AG04449 (cell line): ENCODE measurements around the gene YPEL1.

Source experiments
- CTCF ChIA-PET: fragments of 350-600 bp; formaldehyde crosslinking; extraction: SDS; loops from one replicate; lab custom pipeline; 2021; ENCODE audit warnings: antibody characterized with exemption; lab: Yijun Ruan, JAX
- POLR2A ChIA-PET: fragments of 400-600, 350-600 bp; formaldehyde crosslinking; extraction: SDS; loops from one replicate; lab custom pipeline; 2020; ENCODE audit warnings: antibody characterized with exemption, inconsistent platforms; lab: Yijun Ruan, JAX
- DNase-seq: peaks from one replicate; pipeline ENCODE4 v3.0.0-alpha.2; 2010; ENCODE audit warnings: low read depth, low spot score
- H3K4me3 ChIP-seq: 2 replicates; pipeline ENCODE4 v1.5.1; 2011; ENCODE audit warnings: low read depth, mild to moderate bottlenecking, control low read depth, low read length
- CTCF ChIP-seq: IDR thresholded peaks from one replicate; pipeline ENCODE4 v1.5.1; 2011; ENCODE audit warnings: mild to moderate bottlenecking, moderate library complexity, low read length, control low read depth, inconsistent platforms; ENCODE audit not compliant: insufficient read depth; ENCODE audit errors: missing control alignments

The YPEL1 gene

GRCh38 chr22:21739828-21740377, 4.3 kb upstream of the YPEL1 start:
- POLR2A ChIA-PET = no interaction called here
- no peak overlapping the region for H3K4me3 ChIP-seq
- DNase-seq = no peak
- CTCF ChIA-PET = interaction anchor here (1.3 kb wide), 1 partner anchor 198 kb away, joined by 3 read pairs; no protein-coding TSS in a partner anchor
- no peak for TF ChIP-seq CTCF

GRCh38 chr22:21738966-21739365, 3.4 kb upstream of the YPEL1 start:
- CTCF ChIA-PET = interaction anchor here (1.3 kb wide), 1 partner anchor 199 kb away, joined by 3 read pairs; no protein-coding TSS in a partner anchor

GRCh38 chr22:21738081-21738480, 2.5 kb upstream of the YPEL1 start:
- no peak for TF ChIP-seq CTCF
- no peak for DNase-seq
- POLR2A ChIA-PET = no interaction called here
- no peak overlapping the region for H3K4me3 ChIP-seq
- CTCF ChIA-PET = no interaction called here

More at GRCh38 chr22:21738966-21739365, 3.4 kb upstream of the YPEL1 start:
- no peak for DNase-seq
- no peak for TF ChIP-seq CTCF
- H3K4me3 ChIP-seq = no peak overlapping the region
- POLR2A ChIA-PET = no interaction called here

GRCh38 chr22:21736948-21737347, 1.4 kb upstream of the YPEL1 start:
- POLR2A ChIA-PET = no interaction called here
- no peak overlapping the region for H3K4me3 ChIP-seq
- no peak for TF ChIP-seq CTCF
- no peak for DNase-seq
- CTCF ChIA-PET = interaction anchor here (1.6 kb wide), 1 partner anchor 201 kb away, joined by 6 read pairs; no protein-coding TSS in a partner anchor

GRCh38 chr22:21736084-21736642, 569 bp upstream of the YPEL1 start:
- CTCF ChIA-PET = interaction anchor here (1.6 kb wide), 1 partner anchor 202 kb away, joined by 6 read pairs; no protein-coding TSS in a partner anchor
- no peak for DNase-seq
- no peak for TF ChIP-seq CTCF
- POLR2A ChIA-PET = interaction anchor here (1.0 kb wide), 2 partner anchors 17 to 140 kb away, joined by 3 read pairs; no protein-coding TSS in a partner anchor
- peak overlapping the region; percentile 65 for H3K4me3 ChIP-seq

GRCh38 chr22:21734540-21735199, 924 bp downstream of the YPEL1 start:
- CTCF ChIA-PET = interaction anchor here (1.1 kb wide), 1 partner anchor 27 kb away, joined by 3 read pairs; no protein-coding TSS in a partner anchor
- H3K4me3 ChIP-seq = peak overlapping the region; percentile 55
- no peak for DNase-seq
- POLR2A ChIA-PET = no interaction called here
- TF ChIP-seq CTCF = no peak
